KMS-11 (cell line): ENCODE measurements around the gene SPRING1.

Source experiments
- H2AFZ ChIP-seq: fragments of 200-600 bp; sonication (generic); 2 replicates; pipeline ENCODE4 v1.6.1; 2016; ENCODE audit warnings: antibody characterized with exemption, mixed run types, low read depth
- H3K27ac ChIP-seq: fragments of 200-600 bp; sonication (generic); 2 replicates; pipeline ENCODE4 v1.6.1; 2016; ENCODE audit warnings: mild to moderate bottlenecking, mixed run types
- H3K27me3 ChIP-seq: fragments of 200-600 bp; sonication (generic); 2 replicates; pipeline ENCODE4 v1.6.1; 2017; ENCODE audit warnings: mild to moderate bottlenecking, low read depth, mixed run types, moderate library complexity; ENCODE audit not compliant: insufficient read depth
- H3K36me3 ChIP-seq: fragments of 200-600 bp; sonication (generic); 2 replicates; pipeline ENCODE4 v1.6.1; 2017; ENCODE audit warnings: mild to moderate bottlenecking, mixed run types; ENCODE audit not compliant: insufficient read depth
- H3K4me1 ChIP-seq: fragments of 200-600 bp; sonication (generic); 2 replicates; pipeline ENCODE4 v1.6.1; 2016; ENCODE audit warnings: mild to moderate bottlenecking, low read depth, mixed run types; ENCODE audit not compliant: poor library complexity, severe bottlenecking
- H3K4me2 ChIP-seq: fragments of 200-600 bp; sonication (generic); 2 replicates; pipeline ENCODE4 v1.7.0; 2016; ENCODE audit warnings: mild to moderate bottlenecking, mixed run types
- H3K4me3 ChIP-seq: fragments of 200-600 bp; sonication (generic); IDR thresholded peaks from 2 replicates; pipeline ENCODE4 v1.6.1; 2017; ENCODE audit warnings: low read depth, low read length, mixed read lengths; ENCODE audit not compliant: insufficient read depth
- H3K79me2 ChIP-seq: fragments of 200-600 bp; sonication (generic); 2 replicates; pipeline ENCODE4 v1.6.1; 2016; ENCODE audit warnings: low read depth, mixed run types; ENCODE audit not compliant: insufficient read depth
- H3K9ac ChIP-seq: fragments of 200-600 bp; sonication (generic); 2 replicates; pipeline ENCODE4 v1.6.1; 2016; ENCODE audit warnings: mild to moderate bottlenecking, mixed run types
- H4K20me1 ChIP-seq: fragments of 200-600 bp; sonication (generic); 2 replicates; pipeline ENCODE4 v1.6.1; 2016; ENCODE audit warnings: mild to moderate bottlenecking, mixed run types; ENCODE audit not compliant: insufficient read depth
- CTCF ChIP-seq: fragments of 200-600 bp; sonication (generic); conservative IDR thresholded peaks from 2 replicates; pipeline ENCODE4 v1.6.1; 2017; ENCODE audit warnings: low read depth, mild to moderate bottlenecking, antibody characterized with exemption, low read length, moderate library complexity, mixed read lengths

The SPRING1 gene

GRCh38 chr12:116731801-116732200 is 6.1 kb downstream of the SPRING1 start:
- Histone ChIP-seq H3K9ac (no peak overlapping the region), H4K20me1 (no peaks in the 10 kb centered on the region), H3K79me2 (no peaks in the 10 kb centered on the region), H3K4me1 (peaks cover 8% of the 10 kb centered on the region), H3K4me2 (no peak overlapping the region), H3K27me3 (no peaks in the 10 kb centered on the region), H3K36me3 (no peaks in the 10 kb centered on the region), H3K27ac (no peak overlapping the region), H3K4me3 (no peak overlapping the region), H2AFZ (no peak overlapping the region)
- no peak for TF ChIP-seq CTCF

GRCh38 chr12:116727891-116728290 is 10.0 kb downstream of the SPRING1 start:
- Histone ChIP-seq H3K9ac (no peak overlapping the region), H3K4me2 (no peak overlapping the region), H3K27ac (no peak overlapping the region), H3K36me3 (no peaks in the 10 kb centered on the region), H4K20me1 (no peaks in the 10 kb centered on the region), H3K4me3 (no peak overlapping the region), H3K4me1 (no peaks in the 10 kb centered on the region), H3K79me2 (no peaks in the 10 kb centered on the region), H3K27me3 (no peaks in the 10 kb centered on the region), H2AFZ (no peak overlapping the region)
- no peak for TF ChIP-seq CTCF

DNA sequence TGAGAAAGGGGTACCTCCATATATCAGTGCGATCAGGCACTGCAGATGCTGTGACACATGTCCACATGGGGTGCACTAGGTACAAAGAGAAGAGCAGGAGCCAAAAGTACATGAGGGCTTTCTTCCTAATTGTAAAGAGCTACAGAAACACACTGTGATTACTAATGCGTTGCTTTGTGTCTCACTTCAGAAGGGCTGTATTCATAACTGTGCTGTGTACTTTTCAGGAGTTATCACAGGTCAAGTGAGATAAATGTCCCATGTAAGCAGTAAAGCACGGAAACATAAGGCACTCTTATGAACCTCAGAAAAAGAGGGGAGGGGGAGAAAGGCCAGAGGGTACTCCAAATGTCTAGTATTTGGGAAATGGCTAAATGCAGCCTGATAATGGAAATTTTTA is 10.6 kb downstream of the SPRING1 start:
- H3K9ac ChIP-seq, result no peak overlapping the region
- no peak overlapping the region for H3K4me3 ChIP-seq
- H3K27ac ChIP-seq, result no peak overlapping the region
- H3K36me3 ChIP-seq, result no peaks in the 10 kb centered on the region
- H3K79me2 ChIP-seq, result no peaks in the 10 kb centered on the region
- H3K4me1 ChIP-seq, result no peaks in the 10 kb centered on the region
- no peaks in the 10 kb centered on the region for H3K27me3 ChIP-seq
- H4K20me1 ChIP-seq, result no peaks in the 10 kb centered on the region
- TF ChIP-seq CTCF, result no peak
- no peak overlapping the region for H2AFZ ChIP-seq
- no peak overlapping the region for H3K4me2 ChIP-seq

DNA sequence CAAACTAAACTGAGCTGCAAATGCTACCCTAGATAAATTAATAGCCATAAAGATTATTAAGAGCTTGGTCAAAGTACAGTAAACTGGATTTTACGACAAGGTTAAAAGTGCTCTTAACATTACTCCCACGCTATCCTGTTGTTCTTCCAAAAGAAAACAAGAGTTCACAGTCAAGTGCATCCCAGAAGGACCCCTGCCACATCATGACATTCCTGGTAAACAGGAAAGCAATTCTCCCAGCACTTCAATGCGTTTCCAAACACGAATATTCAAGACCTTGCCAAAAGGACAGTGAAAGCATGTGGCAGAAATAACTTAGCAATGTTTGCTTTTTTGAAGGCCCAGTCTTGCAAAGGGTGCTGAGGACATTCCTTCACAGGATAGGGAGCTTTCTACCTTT is 11.2 kb downstream of the SPRING1 start:
- Histone ChIP-seq H3K4me3 (no peak overlapping the region), H3K79me2 (no peaks in the 10 kb centered on the region), H4K20me1 (no peaks in the 10 kb centered on the region), H3K4me1 (peaks cover 2% of the 10 kb centered on the region), H3K9ac (no peak overlapping the region), H3K4me2 (no peak overlapping the region), H2AFZ (no peak overlapping the region), H3K36me3 (no peaks in the 10 kb centered on the region), H3K27me3 (no peaks in the 10 kb centered on the region), H3K27ac (no peak overlapping the region)
- no peak for TF ChIP-seq CTCF

GRCh38 chr12:116722245-116722644 is 15.6 kb downstream of the SPRING1 start:
- TF ChIP-seq CTCF, result no peak
- Histone ChIP-seq H4K20me1 (no peaks in the 10 kb centered on the region), H2AFZ (no peak overlapping the region), H3K9ac (no peak overlapping the region), H3K36me3 (no peaks in the 10 kb centered on the region), H3K27ac (no peak overlapping the region), H3K4me1 (peaks cover 8% of the 10 kb centered on the region), H3K4me2 (no peak overlapping the region), H3K79me2 (no peaks in the 10 kb centered on the region), H3K4me3 (no peak overlapping the region), H3K27me3 (no peaks in the 10 kb centered on the region)
